ENCODE measurements around the gene MRM3.
A peak's percentile ranks its signal among the peaks of the same experiment; 100 is the strongest.
"Not testable (repeated sequence)": the region's sequence is repeated elsewhere in the genome, so short reads cannot be mapped to it uniquely, and the experiment has no call there.

Gene MRM3

DNA sequence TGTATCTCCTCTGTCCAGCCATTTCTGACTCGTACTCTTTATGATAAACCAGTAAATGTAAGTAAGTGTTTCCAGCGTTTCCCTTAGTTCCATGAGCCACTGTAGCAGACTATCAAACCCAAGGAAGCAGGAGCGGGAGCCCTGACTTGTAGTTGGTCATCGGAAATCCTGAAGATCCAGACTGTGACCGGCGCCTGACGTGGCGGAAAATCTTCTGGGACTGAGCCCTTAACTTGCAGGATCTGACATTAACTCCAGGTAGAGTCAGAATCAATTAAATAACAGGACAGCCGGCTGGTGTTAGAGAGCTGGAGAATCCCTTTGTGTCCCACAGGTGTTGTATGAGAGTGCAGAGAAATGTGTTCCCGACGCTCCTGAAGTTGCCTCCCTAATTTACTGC lies 4.1 kb upstream of the MRM3 start:
- peaks cover 31% of the 10 kb centered on the region for H3K4me1 Mint-ChIP-seq (ENCODE audit: low read depth)
- peaks cover 38% of the 10 kb centered on the region for H3K36me3 Mint-ChIP-seq (ENCODE audit: low read depth)
- no peak overlapping the region for H3K27ac Mint-ChIP-seq
- no peak overlapping the region for H3K4me3 Mint-ChIP-seq
- H3K9me3 Mint-ChIP-seq, result no peaks in the 10 kb centered on the region
- H3K27me3 Mint-ChIP-seq (ENCODE audit: low read depth), result no peaks in the 10 kb centered on the region

DNA sequence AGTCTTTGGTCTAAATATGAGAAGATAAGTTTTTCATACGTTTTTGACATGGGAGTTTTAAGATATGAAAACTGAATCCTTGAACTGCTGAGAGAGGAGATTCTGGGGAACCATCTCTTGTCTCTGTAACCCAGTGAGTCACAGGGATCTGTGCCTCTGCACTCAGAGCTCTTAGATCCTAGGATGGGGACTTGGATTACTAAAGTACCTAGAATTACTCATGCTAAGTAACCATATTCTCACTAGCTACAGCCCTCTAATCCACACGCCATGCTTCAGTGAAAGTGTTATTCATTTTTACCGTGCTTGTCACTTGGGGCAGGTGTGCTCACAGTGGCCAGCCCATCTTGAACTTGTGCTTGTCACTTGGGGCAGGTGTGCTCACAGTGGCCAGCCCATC lies 2.0 kb downstream of the MRM3 start:
- no peaks in the 10 kb centered on the region for H3K27me3 Mint-ChIP-seq (ENCODE audit: low read depth)
- H3K27ac Mint-ChIP-seq, result peak overlapping the region; percentile 6
- no peaks in the 10 kb centered on the region for H3K9me3 Mint-ChIP-seq
- H3K4me1 Mint-ChIP-seq (ENCODE audit: low read depth), result peaks cover 24% of the 10 kb centered on the region
- peaks cover 11% of the 10 kb centered on the region for H3K36me3 Mint-ChIP-seq (ENCODE audit: low read depth)
- peak overlapping the region; percentile 98 for H3K4me3 Mint-ChIP-seq

DNA sequence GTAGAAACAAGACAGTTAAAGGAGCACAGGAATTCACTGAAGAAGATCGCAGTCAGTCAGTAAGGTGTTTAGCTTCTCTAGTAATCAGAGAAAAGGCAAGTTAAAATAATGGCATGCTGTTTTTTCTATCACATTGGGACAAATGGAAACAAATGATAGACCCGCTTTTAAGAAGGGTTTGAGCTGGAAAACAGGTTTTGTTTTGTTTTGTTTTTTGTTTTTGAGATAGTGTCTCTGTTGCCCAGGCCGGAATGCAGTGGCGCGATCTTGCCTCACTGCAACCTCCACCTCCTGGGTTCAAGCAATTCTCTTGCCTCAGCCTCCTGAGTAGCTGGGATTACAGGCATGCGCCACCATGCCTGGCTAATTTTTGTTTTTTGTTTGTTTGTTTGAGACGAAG lies 3.7 kb downstream of the MRM3 start:
- peaks cover 24% of the 10 kb centered on the region for H3K4me1 Mint-ChIP-seq (ENCODE audit: low read depth)
- peaks cover 12% of the 10 kb centered on the region for H3K36me3 Mint-ChIP-seq (ENCODE audit: low read depth)
- H3K27ac Mint-ChIP-seq, result not testable (repeated sequence)

DNA sequence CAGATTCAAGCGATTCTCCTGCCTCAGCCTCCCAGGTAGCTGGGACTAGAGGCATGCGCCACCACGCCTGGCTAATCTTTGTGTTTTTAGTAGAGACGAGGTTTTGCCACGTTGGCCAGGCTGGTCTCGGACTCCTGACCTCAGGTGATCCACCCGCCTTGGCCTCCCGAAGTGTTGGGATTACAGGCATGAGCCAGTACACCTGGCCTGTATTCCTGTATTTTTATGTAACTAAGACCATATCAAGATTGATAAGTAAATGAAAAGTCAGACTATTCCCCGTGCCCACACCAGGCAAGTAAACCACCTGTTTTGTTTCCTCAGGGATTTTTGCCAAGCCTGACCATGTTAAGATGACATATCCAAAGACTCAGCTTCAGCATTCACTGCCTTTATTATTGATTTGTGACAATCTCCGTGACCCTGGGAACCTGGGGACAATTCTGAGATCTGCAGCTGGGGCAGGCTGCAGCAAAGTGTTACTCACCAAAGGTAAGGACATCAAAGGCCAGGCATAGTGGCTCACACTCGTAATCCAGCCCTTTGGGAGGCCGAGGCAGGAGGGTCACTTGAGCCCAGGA lies 5.6 kb downstream of the MRM3 start:
- H3K27ac Mint-ChIP-seq, result no peak overlapping the region

More for the DNA sequence above, 3.7 kb downstream of the MRM3 start:
- not testable (repeated sequence) for H3K4me3 Mint-ChIP-seq; H3K9me3 Mint-ChIP-seq; H3K27me3 Mint-ChIP-seq (ENCODE audit: low read depth)

DNA sequence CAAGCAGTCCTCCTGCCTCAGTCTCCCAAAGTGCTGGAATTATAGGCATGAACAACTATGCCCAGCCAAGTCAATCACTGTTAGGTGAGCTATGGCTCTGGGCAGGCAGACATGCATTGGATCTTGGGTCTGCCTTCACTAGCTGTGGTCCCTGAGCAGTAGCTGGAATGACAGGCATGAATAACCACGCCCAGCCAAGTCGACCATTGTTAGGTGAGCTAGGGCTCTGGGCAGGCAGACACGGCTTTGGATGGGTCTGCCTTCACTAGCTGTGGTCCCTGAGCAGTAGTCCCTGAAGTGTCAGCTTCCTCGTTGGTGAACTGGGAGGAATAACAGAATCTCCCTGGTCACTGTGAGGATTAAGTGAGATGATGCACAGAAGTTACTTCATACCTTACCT lies 6.4 kb downstream of the MRM3 start:
- H3K4me1 Mint-ChIP-seq (ENCODE audit: low read depth), result peaks cover 11% of the 10 kb centered on the region
- no peaks in the 10 kb centered on the region for H3K27me3 Mint-ChIP-seq (ENCODE audit: low read depth)
- H3K9me3 Mint-ChIP-seq, result no peaks in the 10 kb centered on the region
- H3K4me3 Mint-ChIP-seq, result no peak overlapping the region
- H3K27ac Mint-ChIP-seq, result no peak overlapping the region
- H3K36me3 Mint-ChIP-seq (ENCODE audit: low read depth), result peaks cover 13% of the 10 kb centered on the region

More for the DNA sequence above, 5.6 kb downstream of the MRM3 start:
- Mint-ChIP-seq H3K27me3 (ENCODE audit: low read depth) (no peaks in the 10 kb centered on the region), H3K9me3 (no peaks in the 10 kb centered on the region), H3K4me1 (ENCODE audit: low read depth) (peaks cover 16% of the 10 kb centered on the region), H3K4me3 (no peak overlapping the region), H3K36me3 (ENCODE audit: low read depth) (peaks cover 13% of the 10 kb centered on the region)

DNA sequence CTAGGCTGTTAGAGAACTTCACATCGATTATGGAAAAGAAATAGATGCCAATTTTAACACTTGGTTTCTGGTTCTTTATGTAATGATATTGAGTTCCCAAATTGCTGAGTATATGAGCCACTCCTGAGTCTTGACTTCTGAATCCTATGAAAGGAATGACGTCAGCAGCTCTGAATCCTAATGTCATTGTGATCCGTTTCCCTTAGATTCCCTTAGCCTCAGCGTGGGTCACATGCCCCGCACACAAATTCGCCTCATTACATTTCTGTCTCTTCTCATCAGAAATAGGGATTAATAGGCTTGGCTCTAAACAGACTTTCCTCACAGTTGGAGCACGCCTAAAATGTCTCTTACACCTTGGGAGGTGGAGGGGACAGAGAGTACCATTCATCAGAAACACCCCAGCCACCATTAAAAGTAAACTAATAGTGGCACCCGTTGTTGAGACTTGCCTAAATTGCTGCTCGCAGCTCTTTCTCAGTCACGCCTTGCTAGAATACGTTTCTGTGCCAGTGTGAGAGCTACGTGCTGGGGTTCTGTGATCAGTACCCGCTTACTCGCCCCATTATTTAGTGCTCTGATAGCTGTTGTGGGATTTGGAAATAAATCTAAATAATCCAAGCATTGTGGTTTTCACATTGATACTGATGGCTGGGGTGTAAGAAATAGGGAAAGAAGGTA lies 7.1 kb downstream of the MRM3 start:
- H3K4me3 Mint-ChIP-seq, result no peak overlapping the region
- H3K9me3 Mint-ChIP-seq, result no peaks in the 10 kb centered on the region
- H3K27ac Mint-ChIP-seq, result no peak overlapping the region
- H3K27me3 Mint-ChIP-seq (ENCODE audit: low read depth), result no peaks in the 10 kb centered on the region
- H3K4me1 Mint-ChIP-seq (ENCODE audit: low read depth), result peaks cover 7% of the 10 kb centered on the region
- peaks cover 13% of the 10 kb centered on the region for H3K36me3 Mint-ChIP-seq (ENCODE audit: low read depth)

DNA sequence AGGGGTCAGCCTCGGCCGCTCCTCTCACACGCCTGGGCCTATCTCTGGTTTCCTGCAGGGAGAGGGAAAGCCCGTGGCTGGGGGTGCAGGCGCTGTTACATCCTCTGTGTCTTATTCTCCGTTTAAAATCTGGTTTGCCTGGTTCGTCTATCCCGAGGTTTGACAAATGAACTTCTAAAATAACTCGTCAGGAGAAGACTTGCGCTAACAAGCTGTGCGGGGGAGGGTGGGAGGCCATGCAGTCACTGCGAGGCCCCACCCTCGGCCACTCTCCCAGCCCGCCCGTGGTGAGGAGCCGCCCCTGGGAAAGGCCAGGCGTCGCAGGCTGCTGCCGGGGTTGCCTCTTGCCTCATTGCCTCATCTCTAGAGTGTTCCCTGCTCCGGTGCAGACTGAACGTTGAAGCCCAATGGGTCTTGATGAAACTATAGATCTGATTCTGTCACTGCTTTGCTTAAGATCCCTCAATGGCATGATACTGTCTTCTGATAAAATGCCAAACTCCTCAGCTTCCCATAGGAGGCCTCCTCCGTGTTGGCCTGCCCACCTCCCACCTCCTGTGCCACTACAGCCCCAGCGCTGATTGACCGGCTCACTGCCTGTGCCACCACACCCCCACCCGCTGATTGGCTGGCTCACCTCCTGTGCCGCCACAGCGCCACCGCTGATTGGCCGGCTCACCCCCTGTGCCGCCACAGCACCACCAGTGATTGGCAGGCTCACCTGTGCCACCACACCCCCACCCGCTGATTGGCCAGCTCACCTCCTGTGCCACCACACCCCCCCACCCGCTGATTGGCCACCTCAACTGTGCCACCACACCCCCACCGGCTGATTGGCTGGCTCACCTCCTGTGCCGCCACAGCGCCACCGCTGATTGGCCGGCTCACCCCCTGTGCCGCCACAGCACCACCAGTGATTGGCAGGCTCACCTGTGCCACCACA lies 8.0 kb downstream of the MRM3 start:
- H3K27me3 Mint-ChIP-seq (ENCODE audit: low read depth); H3K4me1 Mint-ChIP-seq (ENCODE audit: low read depth): not testable (repeated sequence)
- peaks cover 13% of the 10 kb centered on the region for H3K36me3 Mint-ChIP-seq (ENCODE audit: low read depth)

DNA sequence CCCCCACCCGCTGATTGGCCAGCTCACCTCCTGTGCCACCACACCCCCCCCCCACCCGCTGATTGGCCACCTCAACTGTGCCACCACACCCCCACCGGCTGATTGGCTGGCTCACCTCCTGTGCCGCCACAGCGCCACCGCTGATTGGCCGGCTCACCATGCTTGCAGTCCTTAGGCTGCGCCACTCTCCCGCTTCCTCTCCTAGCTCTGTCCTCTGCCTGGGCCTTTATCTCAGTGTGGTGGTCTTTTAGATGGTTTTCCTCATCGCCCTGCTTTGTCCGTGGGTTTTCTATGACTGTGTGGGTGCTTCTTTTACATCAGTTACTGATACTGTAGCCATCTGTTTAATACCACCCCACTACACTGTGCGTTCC lies 8.7 kb downstream of the MRM3 start:
- H3K9me3 Mint-ChIP-seq; H3K27me3 Mint-ChIP-seq (ENCODE audit: low read depth); H3K4me1 Mint-ChIP-seq (ENCODE audit: low read depth); H3K27ac Mint-ChIP-seq; H3K4me3 Mint-ChIP-seq: not testable (repeated sequence)
- peaks cover 13% of the 10 kb centered on the region for H3K36me3 Mint-ChIP-seq (ENCODE audit: low read depth)

More for the DNA sequence above, 8.0 kb downstream of the MRM3 start:
- not testable (repeated sequence) for H3K9me3 Mint-ChIP-seq, H3K4me3 Mint-ChIP-seq, H3K27ac Mint-ChIP-seq

DNA sequence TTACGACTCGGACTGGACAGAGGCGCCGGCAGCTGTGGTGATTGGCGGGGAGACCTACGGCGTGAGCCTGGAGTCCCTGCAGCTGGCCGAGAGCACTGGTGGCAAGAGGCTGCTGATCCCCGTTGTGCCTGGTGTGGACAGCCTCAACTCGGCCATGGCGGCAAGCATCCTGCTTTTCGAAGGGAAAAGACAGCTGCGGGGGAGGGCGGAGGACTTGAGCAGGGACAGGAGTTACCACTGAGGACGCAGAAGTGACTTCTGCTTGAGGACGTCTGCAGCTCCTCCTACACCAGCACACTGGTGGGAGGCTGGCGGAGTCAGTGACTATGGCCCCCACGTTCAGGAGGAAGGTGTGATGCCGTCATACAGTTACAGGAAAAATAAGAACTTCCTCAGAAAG lies 9.7 kb downstream of the MRM3 start:
- no peaks in the 10 kb centered on the region for H3K9me3 Mint-ChIP-seq
- H3K36me3 Mint-ChIP-seq (ENCODE audit: low read depth), result peaks cover 13% of the 10 kb centered on the region
- H3K4me1 Mint-ChIP-seq (ENCODE audit: low read depth), result peaks cover 8% of the 10 kb centered on the region
- no peak overlapping the region for H3K4me3 Mint-ChIP-seq
- H3K27me3 Mint-ChIP-seq (ENCODE audit: low read depth), result no peaks in the 10 kb centered on the region
- no peak overlapping the region for H3K27ac Mint-ChIP-seq

DNA sequence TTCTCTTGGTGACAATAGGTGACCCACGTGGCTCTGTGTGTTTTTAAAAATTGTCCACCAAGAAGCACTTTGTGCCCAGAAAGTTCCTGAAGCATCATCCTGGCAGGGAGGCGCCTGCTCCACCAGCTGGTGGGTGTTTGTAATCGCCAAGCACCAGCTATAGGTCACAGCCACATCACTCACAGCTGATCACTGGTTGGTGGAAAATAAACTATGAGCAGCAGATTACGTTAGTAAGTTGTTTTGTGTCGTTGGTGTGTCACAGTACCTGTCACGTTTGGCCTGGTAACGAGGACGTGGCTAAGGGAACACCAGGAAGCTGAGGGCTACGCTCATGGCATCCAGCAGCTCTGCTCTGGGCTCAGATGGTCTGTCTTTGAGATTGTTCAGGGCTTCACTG lies 10.1 kb downstream of the MRM3 start:
- Mint-ChIP-seq H3K4me3 (no peak overlapping the region), H3K27ac (no peak overlapping the region), H3K4me1 (ENCODE audit: low read depth) (peaks cover 8% of the 10 kb centered on the region), H3K9me3 (no peaks in the 10 kb centered on the region), H3K36me3 (ENCODE audit: low read depth) (peaks cover 13% of the 10 kb centered on the region), H3K27me3 (ENCODE audit: low read depth) (no peaks in the 10 kb centered on the region)

DNA sequence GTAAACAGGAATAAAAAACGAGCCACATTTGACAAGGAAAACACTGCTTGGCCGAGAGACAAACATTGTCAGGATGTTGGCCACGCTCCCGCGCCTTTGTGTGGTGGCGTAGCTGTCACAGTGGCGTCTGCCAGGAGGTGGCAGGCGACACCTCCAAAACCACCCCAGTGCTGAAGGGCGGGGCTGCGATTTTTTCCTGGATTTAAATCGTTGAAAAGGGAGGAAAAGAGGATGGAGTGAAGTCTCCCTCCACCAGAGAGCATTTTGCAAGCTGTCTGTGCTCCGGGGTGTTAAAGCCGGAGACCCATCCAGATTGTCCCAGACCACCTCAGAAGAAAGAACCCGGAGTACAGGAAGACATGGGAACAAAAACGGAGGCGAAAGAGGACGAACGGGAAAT lies 12.7 kb downstream of the MRM3 start:
- H3K36me3 Mint-ChIP-seq (ENCODE audit: low read depth), result peaks cover 8% of the 10 kb centered on the region
- H3K9me3 Mint-ChIP-seq, result no peaks in the 10 kb centered on the region
- H3K27me3 Mint-ChIP-seq (ENCODE audit: low read depth), result no peaks in the 10 kb centered on the region
- no peak overlapping the region for H3K4me3 Mint-ChIP-seq
- H3K27ac Mint-ChIP-seq, result no peak overlapping the region
- H3K4me1 Mint-ChIP-seq (ENCODE audit: low read depth), result peaks cover 8% of the 10 kb centered on the region

DNA sequence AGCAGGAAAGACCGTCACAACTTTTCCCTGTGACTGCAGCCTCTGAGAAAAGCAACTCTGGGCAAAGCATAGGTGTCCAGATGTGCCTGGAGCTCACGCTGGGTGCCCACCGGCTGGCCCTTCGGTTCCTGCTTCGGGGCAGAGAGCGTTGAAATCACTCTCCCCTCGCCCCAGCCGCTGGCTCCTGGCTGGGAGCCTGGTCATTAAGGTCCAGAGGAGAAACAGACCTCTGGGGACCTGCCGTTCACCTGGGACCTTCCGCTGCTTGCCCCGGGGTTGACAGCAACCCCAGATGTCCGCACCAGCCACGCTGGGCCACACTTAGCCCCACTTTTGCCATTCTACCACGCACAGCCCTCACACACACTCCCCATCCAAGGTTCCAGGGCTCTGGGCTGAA lies 13.1 kb downstream of the MRM3 start:
- Mint-ChIP-seq H3K36me3 (ENCODE audit: low read depth) (peaks cover 8% of the 10 kb centered on the region), H3K27ac (no peak overlapping the region), H3K4me1 (ENCODE audit: low read depth) (peaks cover 8% of the 10 kb centered on the region), H3K4me3 (no peak overlapping the region), H3K27me3 (ENCODE audit: low read depth) (no peaks in the 10 kb centered on the region), H3K9me3 (no peaks in the 10 kb centered on the region)

DNA sequence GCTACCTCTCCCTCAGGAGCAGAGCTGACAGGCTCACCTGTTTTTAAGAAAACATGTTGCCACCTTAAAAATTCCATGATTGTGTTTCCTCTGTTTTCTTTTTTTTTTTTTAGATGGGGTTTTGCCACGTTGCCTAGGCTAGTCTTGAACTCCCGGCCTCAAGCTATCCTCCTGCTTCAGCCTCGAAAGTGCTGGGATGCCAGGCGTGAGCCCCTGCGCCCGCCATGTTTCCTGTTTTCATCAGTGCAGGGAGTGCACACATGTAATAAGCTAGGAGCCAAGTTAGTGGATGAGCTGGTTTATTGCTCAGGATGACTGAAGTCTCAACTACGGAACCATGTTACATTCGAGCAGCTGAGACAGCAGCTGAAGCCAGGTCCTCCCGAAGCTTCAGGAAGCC lies 13.6 kb downstream of the MRM3 start:
- Mint-ChIP-seq H3K9me3 (no peaks in the 10 kb centered on the region), H3K36me3 (ENCODE audit: low read depth) (peaks cover 8% of the 10 kb centered on the region), H3K4me3 (no peak overlapping the region), H3K27ac (no peak overlapping the region), H3K4me1 (ENCODE audit: low read depth) (peaks cover 8% of the 10 kb centered on the region), H3K27me3 (ENCODE audit: low read depth) (no peaks in the 10 kb centered on the region)

DNA sequence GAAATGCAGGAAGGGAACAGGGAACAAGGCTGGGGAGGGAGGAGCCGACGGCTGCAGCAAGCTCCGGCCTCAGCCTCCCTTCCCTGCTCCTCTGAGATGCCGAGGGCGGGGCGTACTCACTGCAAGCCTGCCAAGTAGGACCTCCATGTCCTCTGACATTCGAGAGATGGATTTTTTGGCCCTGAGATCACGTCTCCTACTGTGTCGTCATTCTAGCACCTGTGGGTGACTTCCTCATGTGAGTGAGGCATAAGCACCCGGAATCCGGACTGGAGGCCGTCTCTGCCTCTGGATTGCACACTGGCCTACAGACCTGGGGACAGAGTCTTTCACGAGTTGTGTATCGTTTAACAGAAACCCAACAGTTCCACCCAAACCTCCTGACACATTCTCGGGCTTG lies 14.5 kb downstream of the MRM3 start:
- Mint-ChIP-seq H3K36me3 (ENCODE audit: low read depth) (no peaks in the 10 kb centered on the region), H3K4me1 (ENCODE audit: low read depth) (peaks cover 7% of the 10 kb centered on the region), H3K27me3 (ENCODE audit: low read depth) (no peaks in the 10 kb centered on the region), H3K4me3 (no peak overlapping the region), H3K9me3 (no peaks in the 10 kb centered on the region), H3K27ac (no peak overlapping the region)

Measured in T-helper 1 cell treated with Interleukin-12 subunit alpha and Interleukin-12 subunit beta and Interleukin-4 antibody, amounts not matched to agents 30 μg/mL and 1 μg/mL, for 36 hours (primary cell).